NCI-H2196 treated with DMSO at 0.1 percent for 48 hours (cell line): ENCODE data around the gene SPEG.

Experiments used
- DNase-seq: peaks from one replicate; lab custom pipeline; 2025; ENCODE audit not compliant: unreplicated experiment; lab: John Stamatoyannopoulos, UW

The SPEG gene

DNA sequence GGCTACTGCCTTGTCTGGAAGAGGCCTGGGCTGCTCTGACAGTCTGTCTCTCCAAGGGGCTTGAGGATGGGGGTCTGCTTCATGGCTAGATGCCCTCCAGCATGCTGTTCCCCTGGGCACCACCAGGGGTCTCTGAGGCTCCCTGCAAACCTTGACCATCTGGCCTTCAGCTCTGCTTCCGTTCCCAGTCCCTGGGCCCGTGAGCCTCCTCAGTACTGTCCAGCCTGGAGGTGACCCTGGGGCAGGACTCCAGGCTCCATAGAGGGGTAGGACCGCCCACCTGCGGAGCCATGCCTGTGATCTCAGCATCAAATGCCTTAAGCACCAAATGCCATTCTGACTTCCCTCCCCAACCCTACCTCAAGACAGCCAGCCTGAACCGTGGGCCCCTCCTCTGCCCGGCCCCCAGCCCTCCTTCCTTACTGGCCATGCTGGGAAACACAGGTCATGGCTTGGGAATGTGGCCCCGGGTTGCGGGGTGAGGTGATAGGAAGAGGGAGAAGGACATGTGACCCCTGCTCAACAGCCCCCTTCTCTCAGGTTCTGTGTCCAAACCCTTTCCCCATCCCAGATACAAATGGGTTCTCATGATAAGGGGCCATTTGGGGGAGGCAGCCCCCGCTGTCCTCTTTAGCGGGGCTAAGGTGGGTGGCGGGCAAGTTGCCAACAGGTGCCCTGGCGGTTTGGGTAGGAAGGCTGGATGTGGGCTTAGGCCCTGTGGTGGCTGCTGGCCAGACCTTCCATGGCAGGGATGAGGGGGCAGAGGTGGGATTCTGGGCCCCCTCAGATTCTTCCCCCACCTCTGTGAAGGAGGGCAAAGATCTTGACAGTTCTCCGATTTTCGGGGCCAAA is 25.0 kb downstream of the SPEG start:
- DNase-seq = peak; percentile 43

DNA sequence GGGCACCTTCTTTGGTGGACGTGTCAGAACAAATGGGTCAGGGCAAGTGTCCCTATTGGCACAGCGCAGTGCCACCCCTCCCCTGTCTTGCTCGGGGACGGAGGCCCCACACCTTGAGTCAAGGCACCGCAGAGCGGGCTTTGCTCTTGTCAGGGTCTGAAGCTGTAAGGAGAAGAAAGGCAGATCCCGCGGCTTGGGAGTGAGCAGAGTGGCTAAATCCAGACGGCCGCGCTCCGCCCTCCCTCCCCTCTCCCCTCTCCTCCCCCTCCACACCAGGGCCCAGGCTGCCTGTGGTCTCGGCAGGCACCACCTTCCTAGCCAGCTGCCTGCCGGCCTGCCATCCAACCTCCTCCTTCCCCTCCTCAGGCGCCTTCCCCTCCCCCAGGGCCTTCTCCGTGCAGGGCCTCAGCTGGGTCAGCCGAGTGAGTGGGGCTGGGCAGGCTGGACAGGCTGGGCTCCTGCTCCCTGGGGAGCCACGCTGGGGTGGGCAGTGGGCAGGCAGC is 25.8 kb downstream of the SPEG start:
- no peak for DNase-seq

DNA sequence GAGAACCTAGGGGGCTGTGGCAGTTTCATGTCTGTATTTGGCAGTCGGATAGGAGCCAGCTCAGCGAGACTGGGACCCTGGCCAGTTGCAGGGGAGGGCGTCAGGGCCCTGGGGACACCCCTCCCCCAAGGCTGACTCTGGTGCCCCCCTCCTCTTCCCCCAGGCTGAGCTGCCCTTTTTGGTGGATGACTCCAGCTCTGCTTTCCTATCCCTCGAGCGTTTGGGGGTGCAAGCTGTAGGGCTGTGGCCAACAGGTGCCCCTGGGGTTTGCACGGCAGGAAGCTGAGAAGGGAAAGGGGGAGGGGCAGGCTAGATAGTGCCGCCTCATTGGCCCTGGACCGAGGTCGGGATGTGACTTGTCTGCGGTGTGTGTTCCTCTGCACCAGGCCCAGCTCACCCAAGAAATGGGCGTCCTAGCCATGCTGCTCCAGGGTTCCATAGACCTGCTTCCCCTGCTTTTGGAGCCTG is 26.4 kb downstream of the SPEG start:
- DNase-seq = no peak

DNA sequence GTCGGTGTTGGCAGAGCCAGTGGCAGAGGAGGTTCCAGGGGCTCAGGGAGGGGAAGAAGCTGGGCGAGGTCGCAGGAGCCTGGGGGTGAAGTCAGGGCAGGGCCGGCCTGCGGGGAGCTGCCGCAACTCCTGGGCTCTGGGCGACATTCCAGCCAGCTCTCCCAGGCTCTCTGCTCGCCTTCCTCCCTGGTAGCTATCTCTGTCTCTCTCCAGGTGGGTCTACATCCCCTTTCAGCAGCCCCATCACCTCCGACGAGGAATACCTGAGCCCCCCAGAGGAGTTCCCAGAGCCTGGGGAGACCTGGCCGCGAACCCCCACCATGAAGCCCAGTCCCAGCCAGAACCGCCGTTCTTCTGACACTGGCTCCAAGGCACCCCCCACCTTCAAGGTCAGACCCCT is 27.0 kb downstream of the SPEG start:
- DNase-seq = no peak

DNA sequence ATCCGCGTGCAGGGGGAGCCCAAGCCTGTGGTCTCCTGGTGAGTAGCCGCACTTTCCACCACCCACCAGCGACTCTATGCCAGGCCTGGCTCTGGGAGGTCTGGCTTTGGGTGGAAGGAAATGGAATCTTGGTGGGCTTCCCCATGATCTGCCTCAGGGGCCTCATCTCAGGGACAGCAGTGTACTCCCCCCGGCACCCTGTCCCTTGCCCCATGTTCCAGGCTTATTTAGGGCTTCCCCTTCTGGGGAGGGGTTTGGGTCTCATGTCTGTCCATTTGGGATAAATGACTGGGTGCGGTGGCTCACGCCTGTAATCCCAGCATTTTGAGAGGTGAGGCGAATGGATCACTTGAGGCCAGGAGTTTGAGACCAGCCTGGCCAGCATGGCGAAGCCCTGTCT is 27.7 kb downstream of the SPEG start:
- DNase-seq = no peak

DNA sequence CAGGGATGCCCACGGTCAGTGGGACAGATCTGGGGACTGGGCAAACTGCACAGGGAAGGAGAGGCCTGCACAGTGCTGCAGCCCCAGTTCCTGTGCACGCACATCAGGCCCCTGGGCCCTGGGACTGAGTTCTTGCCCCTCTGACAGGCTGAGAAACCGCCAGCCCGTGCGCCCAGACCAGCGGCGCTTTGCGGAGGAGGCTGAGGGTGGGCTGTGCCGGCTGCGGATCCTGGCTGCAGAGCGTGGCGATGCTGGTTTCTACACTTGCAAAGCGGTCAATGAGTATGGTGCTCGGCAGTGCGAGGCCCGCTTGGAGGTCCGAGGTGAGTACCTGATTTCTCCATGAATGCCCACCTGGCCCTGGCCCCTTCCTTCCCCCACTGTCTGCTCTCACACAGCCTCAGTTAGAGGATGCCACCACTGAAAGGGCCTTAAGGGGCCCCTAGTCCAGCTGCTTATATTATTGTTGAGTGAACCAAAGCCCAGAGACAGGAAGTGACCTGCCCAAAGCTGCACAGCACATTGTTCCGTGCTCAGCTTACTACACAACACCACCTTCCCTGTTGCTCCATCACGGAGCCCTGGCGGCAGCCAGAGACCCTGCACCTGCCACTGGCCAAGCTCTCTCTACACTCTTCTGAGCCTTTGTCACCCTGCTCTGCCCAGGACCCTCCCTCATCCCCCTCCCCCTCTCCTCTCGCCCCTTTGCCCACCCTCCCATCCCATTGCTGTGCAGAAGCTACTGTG is 29.8 kb downstream of the SPEG start:
- no peak for DNase-seq

DNA sequence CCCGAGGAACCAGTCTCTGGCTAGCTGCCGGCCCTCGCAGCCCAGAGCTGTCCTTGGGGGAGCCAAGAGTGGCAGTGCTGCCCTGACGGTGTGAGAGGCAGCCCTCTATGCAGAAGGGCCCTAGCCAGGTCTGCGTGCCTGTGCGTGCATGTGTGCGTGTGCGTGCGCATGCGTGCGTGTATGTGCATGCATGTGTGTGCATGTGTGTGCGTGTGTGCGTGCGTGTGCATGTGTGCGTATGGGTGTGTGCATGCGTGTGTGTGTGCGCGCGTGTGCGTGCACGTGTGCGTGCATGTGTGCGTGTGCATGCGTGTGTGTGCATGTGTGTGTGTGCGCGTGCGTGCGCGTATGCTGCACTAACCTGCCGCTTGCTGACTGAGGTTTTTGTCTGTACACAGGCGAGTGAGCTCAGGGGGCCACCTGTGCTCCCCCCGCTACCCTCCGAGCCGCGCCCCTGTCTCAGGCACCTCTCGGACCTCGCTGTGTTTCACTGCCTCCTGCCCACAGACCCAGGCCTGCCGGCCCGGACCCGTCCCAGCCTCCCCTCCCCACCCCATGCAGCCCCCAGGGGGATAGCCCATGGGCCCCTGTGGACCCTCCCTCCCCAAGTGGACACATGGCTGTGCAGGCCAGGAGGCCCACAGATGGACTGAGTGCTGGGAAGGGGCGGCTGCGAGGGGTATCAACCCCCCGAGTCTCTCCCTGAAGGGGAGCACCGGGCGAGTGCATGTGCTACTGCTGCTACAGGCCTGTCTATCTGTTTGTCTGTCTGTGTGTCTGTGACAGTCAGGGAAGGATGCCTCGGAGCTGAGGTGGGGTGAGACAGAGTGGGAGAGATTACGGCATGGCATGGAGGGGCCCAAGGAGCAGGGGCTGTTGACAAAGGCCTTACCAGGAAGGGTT is 31.3 kb downstream of the SPEG start:
- no peak for DNase-seq

DNA sequence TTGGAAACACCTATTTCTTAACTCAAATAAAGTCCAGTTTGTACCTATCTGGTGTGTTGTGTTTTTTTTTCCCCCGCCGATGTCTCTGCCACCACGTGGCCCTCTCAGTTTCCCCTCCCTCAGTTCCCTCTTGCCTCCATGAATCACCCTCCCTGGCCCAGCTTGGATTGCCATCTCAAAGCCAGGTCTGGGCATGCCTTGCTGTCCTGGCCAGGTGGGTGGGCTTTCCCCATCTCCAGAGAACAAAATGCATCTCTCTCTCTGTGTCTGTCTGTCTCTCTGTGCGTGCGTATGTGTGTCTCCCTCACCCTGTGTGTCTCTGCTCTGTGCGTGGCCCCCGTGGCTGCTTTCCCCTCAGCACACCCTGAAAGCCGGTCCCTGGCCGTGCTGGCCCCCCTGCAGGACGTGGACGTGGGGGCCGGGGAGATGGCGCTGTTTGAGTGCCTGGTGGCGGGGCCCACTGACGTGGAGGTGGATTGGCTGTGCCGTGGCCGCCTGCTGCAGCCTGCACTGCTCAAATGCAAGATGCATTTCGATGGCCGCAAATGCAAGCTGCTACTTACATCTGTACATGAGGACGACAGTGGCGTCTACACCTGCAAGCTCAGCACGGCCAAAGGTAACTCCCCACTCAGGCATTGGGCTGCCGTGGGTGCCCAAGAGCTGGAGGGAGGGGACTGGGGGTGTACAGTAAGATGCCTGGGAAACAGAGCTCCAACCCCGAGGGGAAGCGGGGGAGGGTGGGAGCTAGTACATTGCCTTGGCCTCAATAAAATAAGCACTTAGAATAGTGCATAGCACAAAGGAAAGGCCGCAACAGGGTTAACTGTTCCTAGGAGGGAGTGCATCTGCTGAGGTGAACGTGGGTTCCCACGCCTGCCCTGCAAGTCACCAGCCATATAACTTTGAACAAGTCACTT is 32.4 kb downstream of the SPEG start:
- no peak for DNase-seq

DNA sequence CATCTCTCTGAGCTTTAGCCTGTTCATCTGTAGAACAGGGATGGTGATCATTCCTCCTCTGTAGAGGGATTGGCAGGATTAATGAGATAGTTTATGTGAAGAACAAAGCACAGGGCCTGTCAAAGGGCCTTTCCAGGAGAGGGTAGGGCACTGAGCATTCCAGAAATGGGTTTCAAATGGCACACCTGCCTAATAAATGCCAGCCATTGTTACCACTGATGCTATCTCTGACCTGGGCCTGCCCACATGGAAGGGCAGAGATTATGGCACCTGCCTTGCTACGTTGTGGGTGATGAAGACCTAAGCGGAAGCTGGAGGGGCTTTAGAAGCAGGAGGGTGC is 33.1 kb downstream of the SPEG start:
- DNase-seq = peak; percentile 50

DNA sequence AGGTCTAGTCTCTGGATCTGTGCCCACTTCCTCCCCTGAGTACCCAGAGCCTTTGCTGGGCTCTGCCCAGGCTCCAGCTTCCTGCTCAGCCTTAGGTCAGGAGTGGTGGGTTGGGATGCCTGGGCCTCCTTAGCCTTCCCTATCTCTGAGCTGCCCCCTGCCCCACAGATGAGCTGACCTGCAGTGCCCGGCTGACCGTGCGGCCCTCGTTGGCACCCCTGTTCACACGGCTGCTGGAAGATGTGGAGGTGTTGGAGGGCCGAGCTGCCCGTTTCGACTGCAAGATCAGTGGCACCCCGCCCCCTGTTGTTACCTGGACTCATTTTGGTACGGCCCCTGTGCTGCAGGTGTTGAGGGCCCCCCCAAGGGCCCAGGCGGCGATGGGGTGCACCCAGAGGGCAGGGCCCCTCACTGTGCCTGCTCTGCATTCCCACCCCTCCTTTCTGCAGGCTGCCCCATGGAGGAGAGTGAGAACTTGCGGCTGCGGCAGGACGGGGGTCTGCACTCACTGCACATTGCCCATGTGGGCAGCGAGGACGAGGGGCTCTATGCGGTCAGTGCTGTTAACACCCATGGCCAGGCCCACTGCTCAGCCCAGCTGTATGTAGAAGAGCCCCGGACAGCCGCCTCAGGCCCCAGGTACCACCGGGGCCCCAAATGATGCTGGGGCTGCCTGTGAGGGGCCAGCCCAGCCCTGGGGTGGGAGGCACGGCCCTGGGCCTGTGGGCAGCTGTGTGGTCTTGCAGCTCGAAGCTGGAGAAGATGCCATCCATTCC is 34.0 kb downstream of the SPEG start:
- no peak for DNase-seq

DNA sequence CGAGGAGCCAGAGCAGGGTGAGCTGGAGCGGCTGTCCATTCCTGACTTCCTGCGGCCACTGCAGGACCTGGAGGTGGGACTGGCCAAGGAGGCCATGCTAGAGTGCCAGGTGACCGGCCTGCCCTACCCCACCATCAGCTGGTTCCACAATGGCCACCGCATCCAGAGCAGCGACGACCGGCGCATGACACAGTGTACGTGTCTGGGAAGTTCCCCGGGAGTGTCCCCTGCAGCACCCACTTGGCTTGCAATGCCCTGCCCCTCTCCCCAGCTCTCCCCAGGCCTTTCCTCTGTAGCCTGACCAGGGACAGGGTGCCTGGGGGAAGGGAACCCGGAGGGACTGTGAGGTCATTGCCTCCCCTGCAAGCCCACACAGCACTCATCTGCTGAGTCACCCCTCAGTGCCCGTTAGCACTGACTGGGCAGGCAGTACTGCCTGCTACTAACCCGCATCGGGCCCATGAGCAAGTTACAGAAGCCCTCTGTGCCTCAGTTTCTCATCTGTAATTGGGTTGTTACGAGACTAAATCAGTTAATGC is 34.6 kb downstream of the SPEG start:
- no peak for DNase-seq

DNA sequence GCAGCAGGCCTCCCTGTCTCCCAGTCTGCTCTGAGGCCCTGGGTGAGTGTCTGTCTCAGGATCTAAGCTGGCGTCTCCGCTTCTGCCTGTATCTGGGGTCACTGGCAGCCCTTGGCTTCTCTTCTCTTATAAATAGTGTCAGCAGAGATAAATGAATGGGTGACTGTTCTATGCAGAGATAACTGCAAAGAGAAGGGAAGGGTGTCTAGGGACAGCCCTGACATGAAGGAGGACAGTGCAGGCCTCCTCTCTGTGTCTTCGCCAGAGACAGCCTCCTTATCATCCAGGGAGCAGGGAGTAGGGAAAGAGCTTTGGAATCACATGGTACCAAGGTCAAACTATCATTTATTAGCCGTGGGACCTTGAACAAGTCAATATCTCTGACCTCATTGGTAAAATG is 35.8 kb downstream of the SPEG start:
- DNase-seq = no peak

DNA sequence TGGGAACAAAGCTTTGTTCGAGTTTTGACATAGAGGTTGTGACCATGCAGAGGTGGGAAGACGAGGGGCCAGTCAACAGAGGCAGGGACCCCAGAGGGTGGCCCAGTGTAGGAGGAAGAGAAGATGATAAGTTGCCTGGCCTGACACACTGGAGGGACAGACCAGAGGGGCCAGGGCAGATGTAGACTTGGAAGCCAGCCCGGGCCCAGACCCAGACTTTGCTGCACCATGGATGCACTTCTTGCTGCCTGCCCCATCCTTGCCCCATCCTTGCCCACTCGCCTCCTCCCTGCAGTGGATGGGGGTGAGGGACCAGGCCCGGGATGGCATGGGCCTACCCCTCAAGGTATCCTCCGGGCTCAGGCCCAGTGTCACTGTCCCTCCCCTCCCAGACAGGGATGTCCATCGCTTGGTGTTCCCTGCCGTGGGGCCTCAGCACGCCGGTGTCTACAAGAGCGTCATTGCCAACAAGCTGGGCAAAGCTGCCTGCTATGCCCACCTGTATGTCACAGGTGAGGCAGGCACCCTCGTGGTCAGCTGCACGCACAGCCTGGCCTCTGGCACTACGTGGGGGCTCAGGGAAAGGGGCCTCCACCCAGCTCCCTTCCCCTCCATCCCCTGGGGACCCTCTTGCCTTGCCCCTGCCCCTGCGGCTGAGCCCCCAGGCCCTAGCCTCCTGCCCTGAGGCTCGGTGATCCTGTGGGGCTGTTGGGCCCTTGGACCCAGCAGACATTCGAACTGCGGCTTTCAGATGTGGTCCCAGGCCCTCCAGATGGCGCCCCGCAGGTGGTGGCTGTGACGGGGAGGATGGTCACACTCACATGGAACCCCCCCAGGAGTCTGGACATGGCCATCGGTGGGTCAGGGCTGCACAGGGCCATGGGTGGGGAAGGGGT is 37.1 kb downstream of the SPEG start:
- DNase-seq = no peak

DNA sequence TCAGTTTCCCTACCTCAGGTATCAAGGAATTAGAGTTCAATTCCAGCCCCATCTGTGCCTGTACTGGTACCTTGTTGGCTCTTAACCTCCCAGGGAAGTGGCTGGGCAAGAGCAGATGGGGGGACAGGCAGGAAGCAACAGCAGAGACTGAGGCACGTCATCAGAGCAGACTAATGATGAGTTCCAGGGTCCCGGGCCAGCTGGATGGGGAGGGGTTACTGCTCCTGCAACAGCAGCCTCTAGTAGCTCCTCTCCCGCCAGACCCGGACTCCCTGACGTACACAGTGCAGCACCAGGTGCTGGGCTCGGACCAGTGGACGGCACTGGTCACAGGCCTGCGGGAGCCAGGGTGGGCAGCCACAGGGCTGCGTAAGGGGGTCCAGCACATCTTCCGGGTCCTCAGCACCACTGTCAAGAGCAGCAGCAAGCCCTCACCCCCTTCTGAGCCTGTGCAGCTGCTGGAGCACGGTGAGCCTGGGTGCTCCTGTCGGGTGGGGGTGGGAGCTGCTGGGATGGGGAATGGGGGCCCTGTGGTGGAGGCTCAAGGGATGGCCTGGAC is 38.1 kb downstream of the SPEG start:
- DNase-seq = no peak

DNA sequence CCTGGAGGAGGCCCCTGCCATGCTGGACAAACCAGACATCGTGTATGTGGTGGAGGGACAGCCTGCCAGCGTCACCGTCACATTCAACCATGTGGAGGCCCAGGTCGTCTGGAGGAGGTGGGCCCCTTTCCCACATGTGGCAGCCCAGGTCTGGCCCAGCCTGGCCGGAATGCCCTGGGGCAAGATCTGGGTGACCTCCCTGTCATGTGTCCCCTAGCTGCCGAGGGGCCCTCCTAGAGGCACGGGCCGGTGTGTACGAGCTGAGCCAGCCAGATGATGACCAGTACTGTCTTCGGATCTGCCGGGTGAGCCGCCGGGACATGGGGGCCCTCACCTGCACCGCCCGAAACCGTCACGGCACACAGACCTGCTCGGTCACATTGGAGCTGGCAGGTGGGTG is 38.9 kb downstream of the SPEG start:
- DNase-seq = no peak

DNA sequence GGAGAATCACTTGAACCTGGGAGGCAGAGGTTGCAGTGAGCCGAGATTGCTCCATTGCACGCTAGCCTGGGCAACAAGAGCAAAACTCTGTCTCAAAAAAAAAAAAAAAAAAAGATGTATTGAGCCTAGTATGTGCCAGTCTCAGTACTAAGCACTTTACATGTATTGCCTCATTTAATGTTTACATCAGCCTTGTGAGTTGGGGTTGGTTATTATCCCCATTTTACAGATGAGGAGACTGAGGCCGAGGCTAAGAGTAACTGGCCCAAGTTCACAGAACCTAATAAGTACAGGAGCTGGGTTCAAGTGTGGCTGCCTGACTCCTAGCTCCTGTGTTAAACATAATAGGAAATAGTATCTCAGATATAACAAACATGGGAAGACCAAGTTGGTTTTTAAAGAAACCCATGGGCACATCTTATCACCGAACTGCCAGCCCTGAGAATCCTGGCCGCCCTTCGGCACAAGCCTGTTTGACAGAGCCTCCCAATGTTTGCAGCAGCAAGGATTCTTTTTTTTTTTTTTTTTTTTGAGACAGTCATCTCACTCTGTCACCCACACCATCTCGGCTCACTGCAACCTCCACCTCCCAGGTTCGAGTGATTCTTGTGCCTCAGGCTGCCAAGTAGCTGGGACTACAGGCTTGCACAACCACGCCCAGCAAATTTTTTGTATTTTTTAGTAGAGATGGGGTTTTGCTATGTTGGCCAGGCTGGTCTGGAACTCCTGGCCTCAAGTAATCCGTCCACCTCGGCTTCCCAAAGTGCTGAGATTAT is 39.8 kb downstream of the SPEG start:
- DNase-seq = no peak

DNA sequence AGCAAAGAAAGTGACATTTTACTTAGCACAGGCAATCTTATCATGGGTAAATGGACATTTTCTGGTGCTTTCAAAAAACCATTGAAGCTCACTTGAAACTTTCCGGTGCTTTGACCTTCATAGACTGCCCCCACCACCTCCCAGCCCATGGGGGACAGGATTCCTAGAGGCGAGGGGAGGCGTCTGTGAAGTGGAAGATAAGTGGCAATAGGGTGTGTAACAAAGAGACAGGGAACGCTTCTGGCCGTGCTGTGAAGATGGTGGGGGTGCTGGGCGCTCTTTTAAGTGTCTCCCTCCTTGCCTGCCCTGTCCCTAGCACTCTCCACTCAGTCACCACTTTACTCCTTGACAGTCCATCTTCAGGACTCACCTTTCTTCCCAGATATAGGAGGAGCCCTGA is 40.6 kb downstream of the SPEG start:
- no peak for DNase-seq
